ENCODE data around the gene IDUA.

Gene IDUA

DNA sequence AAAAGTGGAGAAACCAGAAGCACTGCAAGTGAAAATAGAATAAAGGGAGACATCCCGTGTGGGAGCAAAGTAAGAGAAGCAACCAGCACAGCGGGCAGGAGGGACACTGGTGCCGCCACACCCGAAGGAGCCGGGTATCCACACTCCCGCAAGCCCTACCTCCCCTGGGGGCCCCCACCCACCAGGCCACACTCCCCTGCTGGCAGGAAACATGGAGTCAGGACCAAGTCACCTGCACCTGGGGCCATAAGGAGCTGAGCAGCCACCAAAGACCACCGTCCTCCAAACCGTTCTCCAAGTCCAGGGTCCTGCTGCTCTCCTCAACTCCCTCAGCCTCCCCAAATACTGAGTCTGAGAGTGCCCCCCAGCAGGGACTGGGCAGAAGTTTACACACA, 55.1 kb downstream of the IDUA start:
- WGBS (ENCODE audit: extremely low coverage, insufficient coverage, low lambda C conversion rate), result no CpG with 5 or more reads among the region's 8 CpGs
- H3K27ac ChIP-seq (ENCODE audit: low read depth, low read length), result no peak overlapping the region

GRCh38 chr4:1042352-1043055, 55.7 kb downstream of the IDUA start:
- no peak overlapping the region for H2AK5ac ChIP-seq (ENCODE audit: low read length)
- H2BK120ac ChIP-seq (ENCODE audit: low read depth, low read length), result no peak overlapping the region
- no peaks in the 10 kb centered on the region for H3K36me3 ChIP-seq (ENCODE audit: control insufficient read depth, insufficient read depth, low read length)
- no peak overlapping the region for H2BK5ac ChIP-seq (ENCODE audit: low read length)
- no peaks in the 10 kb centered on the region for H3K27me3 ChIP-seq (ENCODE audit: insufficient read depth, low read length, poor library complexity)
- 100% methylated on average over 8 of the region's 17 CpGs for WGBS (ENCODE audit: extremely low coverage, insufficient coverage, low lambda C conversion rate)
- no peak for DNase-seq
- no peak overlapping the region for H3K4me3 ChIP-seq (ENCODE audit: low read length)
- H3K79me2 ChIP-seq (ENCODE audit: control insufficient read depth, insufficient read depth, low read length), result no peaks in the 10 kb centered on the region
- H4K5ac ChIP-seq (ENCODE audit: low read length), result no peak overlapping the region
- H3K79me1 ChIP-seq (ENCODE audit: low read length), result no peaks in the 10 kb centered on the region
- H3K4ac ChIP-seq (ENCODE audit: low read depth, low read length), result no peak overlapping the region
- H4K8ac ChIP-seq (ENCODE audit: low read depth, low read length), result no peak overlapping the region
- H3K18ac ChIP-seq (ENCODE audit: low read length), result no peak overlapping the region
- no peak overlapping the region for H3K4me2 ChIP-seq (ENCODE audit: low read length)
- H2BK15ac ChIP-seq (replicated peaks; ENCODE audit: low read depth), result no peak overlapping the region
- H3K9ac ChIP-seq (ENCODE audit: low read length), result no peak overlapping the region
- peaks cover 5% of the 10 kb centered on the region for H3K4me1 ChIP-seq (ENCODE audit: control insufficient read depth, low read depth, low read length)
- no peak overlapping the region for H3K56ac ChIP-seq (ENCODE audit: low read length)
- no peak overlapping the region for H3K27ac ChIP-seq (ENCODE audit: low read depth, low read length)
- H3K23ac ChIP-seq (ENCODE audit: low read length), result no peak overlapping the region

More for the DNA sequence above, 55.1 kb downstream of the IDUA start:
- no peak for DNase-seq
- no peak overlapping the region for H4K5ac ChIP-seq (ENCODE audit: low read length)
- H3K9ac ChIP-seq (ENCODE audit: low read length), result no peak overlapping the region
- H3K4me1 ChIP-seq (ENCODE audit: control insufficient read depth, low read depth, low read length), result peaks cover 5% of the 10 kb centered on the region
- H3K18ac ChIP-seq (ENCODE audit: low read length), result no peak overlapping the region
- no peak overlapping the region for H2AK5ac ChIP-seq (ENCODE audit: low read length)
- no peak overlapping the region for H3K4me3 ChIP-seq (ENCODE audit: low read length)
- H3K56ac ChIP-seq (ENCODE audit: low read length), result no peak overlapping the region
- H2BK5ac ChIP-seq (ENCODE audit: low read length), result no peak overlapping the region
- no peak overlapping the region for H3K23ac ChIP-seq (ENCODE audit: low read length)
- no peaks in the 10 kb centered on the region for H3K36me3 ChIP-seq (ENCODE audit: control insufficient read depth, insufficient read depth, low read length)
- no peaks in the 10 kb centered on the region for H3K27me3 ChIP-seq (ENCODE audit: insufficient read depth, low read length, poor library complexity)
- H4K8ac ChIP-seq (ENCODE audit: low read depth, low read length), result no peak overlapping the region
- no peak overlapping the region for H3K4me2 ChIP-seq (ENCODE audit: low read length)
- no peaks in the 10 kb centered on the region for H3K79me1 ChIP-seq (ENCODE audit: low read length)
- H3K79me2 ChIP-seq (ENCODE audit: control insufficient read depth, insufficient read depth, low read length), result no peaks in the 10 kb centered on the region
- H3K4ac ChIP-seq (ENCODE audit: low read depth, low read length), result no peak overlapping the region
- no peak overlapping the region for H2BK120ac ChIP-seq (ENCODE audit: low read depth, low read length)
- H2BK15ac ChIP-seq (replicated peaks; ENCODE audit: low read depth), result no peak overlapping the region

DNA sequence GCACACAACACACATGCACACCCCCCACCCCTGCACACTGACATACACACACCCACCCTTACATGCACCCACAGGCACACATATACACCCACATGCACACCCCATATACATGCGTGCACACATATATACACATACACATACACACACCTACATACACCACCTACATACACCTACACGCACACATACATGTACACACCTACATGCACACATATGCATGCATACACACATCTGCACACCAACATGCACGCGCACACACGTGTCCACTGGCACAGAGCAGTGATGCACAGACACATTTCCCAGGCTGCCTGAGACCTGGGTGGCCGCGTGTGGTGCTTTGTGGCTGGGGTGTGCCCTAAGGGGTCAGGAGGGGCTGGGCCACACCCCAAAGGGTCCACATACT, 56.3 kb downstream of the IDUA start:
- no peaks in the 10 kb centered on the region for H3K27me3 ChIP-seq (ENCODE audit: insufficient read depth, low read length, poor library complexity)

DNA sequence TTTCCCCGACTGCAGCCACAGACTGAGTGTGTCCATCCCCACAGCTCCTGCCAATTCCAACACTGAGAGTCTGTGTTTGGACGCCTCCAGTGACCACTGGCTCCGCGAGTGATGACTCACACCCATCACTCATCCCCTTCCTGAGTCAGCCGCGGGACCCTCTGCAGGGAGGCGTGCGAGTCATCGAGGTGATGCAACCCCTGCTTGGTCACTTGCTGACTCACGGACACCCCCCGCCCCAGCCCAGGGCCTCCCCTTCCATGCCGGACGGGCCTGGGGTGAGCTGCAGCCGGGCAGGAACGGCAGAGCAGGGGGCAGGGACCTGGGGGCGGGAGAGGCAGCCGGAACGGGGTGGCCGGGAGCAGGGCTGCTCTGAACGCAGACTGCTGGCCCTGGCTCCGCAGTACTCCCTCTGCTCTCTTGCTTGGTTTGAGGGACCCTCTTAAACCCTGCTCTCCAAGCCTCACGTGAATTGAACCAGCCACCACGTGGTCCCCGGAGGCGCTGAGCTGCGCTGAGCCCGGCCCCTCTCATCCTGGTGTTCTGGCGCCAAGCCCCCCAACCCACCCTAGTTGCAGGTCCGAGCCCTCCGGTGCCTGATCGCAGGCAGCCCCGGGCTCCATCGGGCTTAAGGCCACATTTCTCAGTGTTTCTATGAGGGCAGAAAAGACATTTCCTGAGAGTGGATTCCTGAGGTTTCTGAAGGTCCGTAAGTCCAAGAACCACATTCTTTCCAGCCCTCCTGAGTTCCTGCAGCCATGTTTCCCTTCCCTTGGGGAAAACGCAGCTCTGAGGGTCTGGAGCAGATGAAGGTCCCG, 57.0 kb downstream of the IDUA start:
- Histone ChIP-seq H2BK15ac (replicated peaks; ENCODE audit: low read depth) (no peak overlapping the region), H3K79me1 (ENCODE audit: low read length) (no peaks in the 10 kb centered on the region), H3K23ac (ENCODE audit: low read length) (peak overlapping the region; percentile 17), H3K56ac (ENCODE audit: low read length) (peak overlapping the region; percentile 86), H3K4me3 (ENCODE audit: low read length) (no peak overlapping the region), H3K18ac (ENCODE audit: low read length) (peak overlapping the region; percentile 70), H2AK5ac (ENCODE audit: low read length) (no peak overlapping the region), H3K9ac (ENCODE audit: low read length) (peak overlapping the region; percentile 3), H4K8ac (ENCODE audit: low read depth, low read length) (no peak overlapping the region), H4K5ac (ENCODE audit: low read length) (no peak overlapping the region), H3K4me1 (ENCODE audit: control insufficient read depth, low read depth, low read length) (peaks cover 5% of the 10 kb centered on the region), H3K36me3 (ENCODE audit: control insufficient read depth, insufficient read depth, low read length) (no peaks in the 10 kb centered on the region), H3K79me2 (ENCODE audit: control insufficient read depth, insufficient read depth, low read length) (no peaks in the 10 kb centered on the region), H2BK5ac (ENCODE audit: low read length) (peak overlapping the region; percentile 35), H3K4ac (ENCODE audit: low read depth, low read length) (peak overlapping the region; percentile 86), H3K4me2 (ENCODE audit: low read length) (no peak overlapping the region), H3K27me3 (ENCODE audit: insufficient read depth, low read length, poor library complexity) (no peaks in the 10 kb centered on the region), H2BK120ac (ENCODE audit: low read depth, low read length) (peak overlapping the region; percentile 38), H3K27ac (ENCODE audit: low read depth, low read length) (no peak overlapping the region)
- no CpG with 5 or more reads among the region's 36 CpGs for WGBS (ENCODE audit: extremely low coverage, insufficient coverage, low lambda C conversion rate)
- peak; percentile 97 for DNase-seq

More for the DNA sequence above, 56.3 kb downstream of the IDUA start:
- Histone ChIP-seq H3K4me1 (ENCODE audit: control insufficient read depth, low read depth, low read length) (peaks cover 5% of the 10 kb centered on the region), H3K23ac (ENCODE audit: low read length) (no peak overlapping the region), H3K4ac (ENCODE audit: low read depth, low read length) (no peak overlapping the region), H3K36me3 (ENCODE audit: control insufficient read depth, insufficient read depth, low read length) (no peaks in the 10 kb centered on the region), H3K79me1 (ENCODE audit: low read length) (no peaks in the 10 kb centered on the region), H3K18ac (ENCODE audit: low read length) (no peak overlapping the region), H4K8ac (ENCODE audit: low read depth, low read length) (no peak overlapping the region), H2AK5ac (ENCODE audit: low read length) (peak overlapping the region; percentile 76), H4K5ac (ENCODE audit: low read length) (no peak overlapping the region), H3K79me2 (ENCODE audit: control insufficient read depth, insufficient read depth, low read length) (no peaks in the 10 kb centered on the region), H3K4me2 (ENCODE audit: low read length) (no peak overlapping the region), H2BK15ac (replicated peaks; ENCODE audit: low read depth) (no peak overlapping the region), H2BK5ac (ENCODE audit: low read length) (peak overlapping the region; percentile 35), H2BK120ac (ENCODE audit: low read depth, low read length) (no peak overlapping the region), H3K27ac (ENCODE audit: low read depth, low read length) (no peak overlapping the region), H3K9ac (ENCODE audit: low read length) (no peak overlapping the region), H3K56ac (ENCODE audit: low read length) (peak overlapping the region; percentile 86), H3K4me3 (ENCODE audit: low read length) (no peak overlapping the region)
- WGBS (ENCODE audit: extremely low coverage, insufficient coverage, low lambda C conversion rate), result no CpG with 5 or more reads among the region's 7 CpGs
- no peak for DNase-seq

DNA sequence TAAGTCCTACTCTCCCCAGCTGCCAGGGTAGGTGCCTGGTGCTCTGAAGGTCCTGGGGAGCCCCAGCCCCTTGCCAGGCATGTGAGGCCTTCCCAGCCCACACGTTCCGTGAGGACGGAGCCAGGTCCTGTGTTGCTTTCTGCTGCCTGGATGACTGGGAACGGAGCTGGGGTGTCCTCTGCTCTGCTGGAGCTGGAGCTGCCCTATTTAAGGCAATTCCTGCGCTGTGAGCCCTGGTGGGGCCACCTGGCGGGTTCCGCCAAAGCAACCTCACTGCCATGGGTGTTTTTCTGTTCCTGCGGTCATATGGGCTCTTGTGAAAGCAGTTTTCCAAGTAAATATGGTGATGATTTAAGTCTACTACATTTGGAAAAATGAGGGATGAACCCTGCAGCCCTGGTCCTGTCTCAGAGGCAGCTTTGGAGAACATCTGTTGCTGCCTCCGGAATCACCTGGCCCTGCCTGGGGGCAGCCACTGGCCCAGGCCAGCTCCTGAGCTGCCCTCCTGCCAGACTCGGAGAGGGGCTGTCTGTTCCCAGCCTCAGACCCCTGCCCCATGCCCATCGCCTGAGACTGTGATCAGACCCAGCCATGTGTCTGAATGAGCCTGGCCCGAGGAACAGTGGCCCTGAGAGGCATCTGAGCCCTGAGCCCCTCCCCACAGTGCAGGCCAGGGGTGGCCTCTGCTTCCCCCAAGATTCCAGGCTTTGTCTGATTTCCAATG, 57.8 kb downstream of the IDUA start:
- no peak overlapping the region for H2AK5ac ChIP-seq (ENCODE audit: low read length)
- H2BK120ac ChIP-seq (ENCODE audit: low read depth, low read length), result peak overlapping the region; percentile 38
- WGBS (ENCODE audit: extremely low coverage, insufficient coverage, low lambda C conversion rate), result no CpG with 5 or more reads among the region's 12 CpGs
- H3K4me2 ChIP-seq (ENCODE audit: low read length), result no peak overlapping the region
- no peak overlapping the region for H4K5ac ChIP-seq (ENCODE audit: low read length)
- H3K9ac ChIP-seq (ENCODE audit: low read length), result peak overlapping the region; percentile 3
- peak overlapping the region; percentile 70 for H3K18ac ChIP-seq (ENCODE audit: low read length)
- H4K8ac ChIP-seq (ENCODE audit: low read depth, low read length), result no peak overlapping the region
- H3K4me3 ChIP-seq (ENCODE audit: low read length), result no peak overlapping the region
- peak overlapping the region; percentile 86 for H3K4ac ChIP-seq (ENCODE audit: low read depth, low read length)
- peak overlapping the region; percentile 86 for H3K56ac ChIP-seq (ENCODE audit: low read length)
- H2BK5ac ChIP-seq (ENCODE audit: low read length), result peak overlapping the region; percentile 35
- no peaks in the 10 kb centered on the region for H3K79me2 ChIP-seq (ENCODE audit: control insufficient read depth, insufficient read depth, low read length)
- H3K23ac ChIP-seq (ENCODE audit: low read length), result peak overlapping the region; percentile 17
- no peaks in the 10 kb centered on the region for H3K36me3 ChIP-seq (ENCODE audit: control insufficient read depth, insufficient read depth, low read length)
- H3K27ac ChIP-seq (ENCODE audit: low read depth, low read length), result no peak overlapping the region
- peaks cover 5% of the 10 kb centered on the region for H3K4me1 ChIP-seq (ENCODE audit: control insufficient read depth, low read depth, low read length)
- H3K79me1 ChIP-seq (ENCODE audit: low read length), result no peaks in the 10 kb centered on the region
- no peaks in the 10 kb centered on the region for H3K27me3 ChIP-seq (ENCODE audit: insufficient read depth, low read length, poor library complexity)
- no peak for DNase-seq
- H2BK15ac ChIP-seq (replicated peaks; ENCODE audit: low read depth), result no peak overlapping the region
